GM12892 (cell line): ENCODE measurements around the gene ANKRD11.

Source experiments
- POLR2A ChIP-seq: IDR thresholded peaks from 2 replicates; pipeline ENCODE4 v1.6.1; 2011; ENCODE audit warnings: low read depth, low read length, control low read depth
- POLR2AphosphoS5 ChIP-seq: IDR thresholded peaks from 2 replicates; pipeline ENCODE4 v1.6.1; 2011; ENCODE audit warnings: low read depth, low read length, control low read depth

DNA sequence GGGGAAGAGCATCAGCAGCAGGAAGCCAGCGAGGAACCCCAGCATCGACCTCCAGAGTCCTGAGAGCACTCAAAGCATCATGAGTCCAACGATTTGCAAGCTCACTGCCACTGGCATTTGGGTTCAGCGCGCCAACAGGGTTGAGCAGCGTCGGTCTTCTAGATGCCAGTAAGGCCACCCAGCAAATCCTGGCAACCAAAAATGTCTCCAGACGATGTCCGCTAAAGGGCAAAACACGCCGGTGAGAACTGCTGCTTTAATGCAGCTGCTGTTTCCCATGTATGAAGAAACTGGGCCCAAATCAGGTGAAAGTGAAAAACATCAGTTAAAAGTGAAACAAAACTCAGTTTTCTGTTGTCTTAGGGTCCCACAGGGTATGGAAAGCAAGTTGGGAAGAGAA lies 70.2 kb downstream of the ANKRD11 start:
- TF ChIP-seq POLR2A (no peak), POLR2AphosphoS5 (no peak)
